Measurements from ENCODE around the gene TAS2R30. TPM values are rescaled to one million over a fixed set of nuclear protein-coding genes. Genes with fewer than 3 reads are reported as not detected.
A peak's percentile ranks its signal among the peaks of the same experiment; 100 is the strongest.

Gene TAS2R30
- under 1 TPM in 1 of 2 donors, not detected in 1; 0.12 TPM for polyA plus RNA-seq

DNA sequence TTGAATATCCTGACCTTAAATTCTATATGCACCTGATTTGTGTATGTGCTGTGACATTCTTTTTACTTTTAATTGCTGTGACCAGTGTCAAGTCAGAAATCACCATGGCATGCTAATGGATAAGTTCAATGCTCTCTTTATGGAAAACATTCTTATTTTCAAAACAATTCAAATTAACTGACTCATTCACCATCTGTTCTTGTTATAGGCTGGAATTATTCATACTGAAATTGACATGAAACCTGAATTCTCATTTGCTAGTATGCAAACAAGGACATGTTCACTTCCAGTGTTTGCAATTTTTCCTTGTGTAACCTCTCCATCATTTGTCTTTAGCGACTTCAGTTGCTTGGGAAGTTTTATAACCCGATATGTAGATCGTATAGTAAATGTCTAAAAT, at the start of gene TAS2R30:
TAS2R30 (minus strand) TSS at position 340 of the 400 bp plus-strand sequence. CDS start 400 bp downstream, outside the sequence.
- 57 to 72% methylated on average over 3 of the region's 3 CpGs for WGBS, 2 donors
- no peaks in the 10 kb centered on the region for H3K9me3 ChIP-seq (ENCODE audit: control insufficient read depth in 2 of 2, insufficient read depth in 1 of 2, low read depth in 1 of 2, low read length in 1 of 2)
- H3K36me3 ChIP-seq (ENCODE audit: control insufficient read depth in 2 of 2, insufficient read depth in 2 of 2, low read length in 1 of 2), result no peaks in the 10 kb centered on the region

DNA sequence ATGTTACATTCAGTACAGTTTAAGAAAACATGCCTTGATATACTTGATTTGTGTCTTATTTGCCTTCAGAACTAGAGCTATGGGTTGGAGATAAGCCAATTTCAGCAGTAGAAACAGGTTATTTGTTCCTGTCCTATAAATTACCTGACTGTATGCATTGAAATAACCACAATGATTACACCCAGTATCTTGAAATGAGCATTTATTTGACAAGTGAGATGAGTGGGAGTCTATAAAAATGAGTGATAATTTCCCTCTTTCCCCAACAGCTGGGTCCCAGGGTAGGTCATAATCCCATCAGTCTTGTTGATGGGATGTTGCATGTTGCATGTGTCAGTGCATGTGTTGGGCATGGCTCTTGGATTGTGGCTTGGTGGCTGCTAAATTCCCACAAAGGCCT, 48.6 kb upstream of the TAS2R30 start:
- H3K27ac ChIP-seq (ENCODE audit: low read depth in 2 of 2, low read length in 1 of 2), result no peak overlapping the region
- no peaks in the 10 kb centered on the region for H3K27me3 ChIP-seq (ENCODE audit: control insufficient read depth in 1 of 2, insufficient read depth in 2 of 2, low read length in 2 of 2)
- no peaks in the 10 kb centered on the region for H3K9me3 ChIP-seq (ENCODE audit: control insufficient read depth in 2 of 2, insufficient read depth in 1 of 2, low read depth in 1 of 2, low read length in 1 of 2)
- H3K4me1 ChIP-seq (ENCODE audit: control insufficient read depth in 2 of 2, insufficient read depth in 2 of 2, low read length in 1 of 2), result peaks cover 0 to 2% of the 10 kb centered on the region in 2 donors
- H3K36me3 ChIP-seq (ENCODE audit: control insufficient read depth in 2 of 2, insufficient read depth in 2 of 2, low read length in 1 of 2), result no peaks in the 10 kb centered on the region
- H3K4me3 ChIP-seq (ENCODE audit: low read depth in 1 of 2, low read length in 2 of 2), result no peak overlapping the region

More for the DNA sequence above, at the start of gene TAS2R30:
- H3K27ac ChIP-seq (ENCODE audit: low read depth in 2 of 2, low read length in 1 of 2), result no peak within 1 kb of the TSS
- no peak within 1 kb of the TSS for H3K4me3 ChIP-seq (ENCODE audit: low read depth in 1 of 2, low read length in 2 of 2)
- no peaks in the 10 kb centered on the region for H3K4me1 ChIP-seq (ENCODE audit: control insufficient read depth in 2 of 2, insufficient read depth in 2 of 2, low read length in 1 of 2)
- H3K27me3 ChIP-seq (ENCODE audit: control insufficient read depth in 1 of 2, insufficient read depth in 2 of 2, low read length in 2 of 2), result no peaks in the 10 kb centered on the region

GRCh38 chr12:11182529-11182928, 48.1 kb upstream of the TAS2R30 start:
- H3K27ac ChIP-seq (ENCODE audit: low read depth in 2 of 2, low read length in 1 of 2), result no peak overlapping the region
- no peaks in the 10 kb centered on the region for H3K27me3 ChIP-seq (ENCODE audit: control insufficient read depth in 1 of 2, insufficient read depth in 2 of 2, low read length in 2 of 2)
- H3K36me3 ChIP-seq (ENCODE audit: control insufficient read depth in 2 of 2, insufficient read depth in 2 of 2, low read length in 1 of 2), result no peaks in the 10 kb centered on the region
- H3K9me3 ChIP-seq (ENCODE audit: control insufficient read depth in 2 of 2, insufficient read depth in 1 of 2, low read depth in 1 of 2, low read length in 1 of 2), result no peaks in the 10 kb centered on the region
- peaks cover 0 to 2% of the 10 kb centered on the region in 2 donors for H3K4me1 ChIP-seq (ENCODE audit: control insufficient read depth in 2 of 2, insufficient read depth in 2 of 2, low read length in 1 of 2)
- no peak overlapping the region for H3K4me3 ChIP-seq (ENCODE audit: low read depth in 1 of 2, low read length in 2 of 2)

DNA sequence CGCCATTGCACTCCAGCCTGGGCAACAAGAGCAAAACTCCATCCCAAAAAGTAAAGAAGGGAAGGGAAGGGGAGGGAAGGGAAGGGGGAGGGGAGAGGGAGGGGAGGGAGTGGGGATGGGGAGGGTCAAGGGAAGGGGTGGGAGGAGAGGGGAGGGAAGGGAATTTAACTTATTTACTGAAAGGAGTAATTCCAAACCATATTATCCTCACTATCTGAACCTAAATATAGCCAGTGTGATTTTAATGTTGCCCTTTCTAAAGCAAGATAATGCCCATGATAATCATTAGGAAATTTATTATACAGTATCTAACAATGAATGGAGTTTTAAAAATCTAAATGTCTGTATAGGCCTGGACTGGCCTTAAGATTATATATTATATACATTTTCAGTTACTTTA, 43.8 kb upstream of the TAS2R30 start:
- H3K36me3 ChIP-seq (ENCODE audit: control insufficient read depth in 2 of 2, insufficient read depth in 2 of 2, low read length in 1 of 2), result no peaks in the 10 kb centered on the region
- WGBS, 2 donors, result 90 to 100% methylated on average over 1 of the region's 1 CpG

GRCh38 chr12:11174022-11174421, 39.6 kb upstream of the TAS2R30 start:
- H3K4me3 ChIP-seq (ENCODE audit: low read depth in 1 of 2, low read length in 2 of 2), result no peak overlapping the region
- no peaks in the 10 kb centered on the region for H3K9me3 ChIP-seq (ENCODE audit: control insufficient read depth in 2 of 2, insufficient read depth in 1 of 2, low read depth in 1 of 2, low read length in 1 of 2)
- H3K36me3 ChIP-seq (ENCODE audit: control insufficient read depth in 2 of 2, insufficient read depth in 2 of 2, low read length in 1 of 2), result no peaks in the 10 kb centered on the region
- H3K4me1 ChIP-seq (ENCODE audit: control insufficient read depth in 2 of 2, insufficient read depth in 2 of 2, low read length in 1 of 2), result peaks cover 0 to 2% of the 10 kb centered on the region in 2 donors
- WGBS, 2 donors, result 90 to 99% methylated on average over 2 of the region's 2 CpGs
- H3K27ac ChIP-seq (ENCODE audit: low read depth in 2 of 2, low read length in 1 of 2), result no peak overlapping the region
- H3K27me3 ChIP-seq (ENCODE audit: control insufficient read depth in 1 of 2, insufficient read depth in 2 of 2, low read length in 2 of 2), result no peaks in the 10 kb centered on the region

More for the DNA sequence above, 43.8 kb upstream of the TAS2R30 start:
- peaks cover 0 to 2% of the 10 kb centered on the region in 2 donors for H3K4me1 ChIP-seq (ENCODE audit: control insufficient read depth in 2 of 2, insufficient read depth in 2 of 2, low read length in 1 of 2)
- no peaks in the 10 kb centered on the region for H3K9me3 ChIP-seq (ENCODE audit: control insufficient read depth in 2 of 2, insufficient read depth in 1 of 2, low read depth in 1 of 2, low read length in 1 of 2)
- no peak overlapping the region for H3K27ac ChIP-seq (ENCODE audit: low read depth in 2 of 2, low read length in 1 of 2)
- H3K4me3 ChIP-seq (ENCODE audit: low read depth in 1 of 2, low read length in 2 of 2), result no peak overlapping the region
- H3K27me3 ChIP-seq (ENCODE audit: control insufficient read depth in 1 of 2, insufficient read depth in 2 of 2, low read length in 2 of 2), result no peaks in the 10 kb centered on the region

DNA sequence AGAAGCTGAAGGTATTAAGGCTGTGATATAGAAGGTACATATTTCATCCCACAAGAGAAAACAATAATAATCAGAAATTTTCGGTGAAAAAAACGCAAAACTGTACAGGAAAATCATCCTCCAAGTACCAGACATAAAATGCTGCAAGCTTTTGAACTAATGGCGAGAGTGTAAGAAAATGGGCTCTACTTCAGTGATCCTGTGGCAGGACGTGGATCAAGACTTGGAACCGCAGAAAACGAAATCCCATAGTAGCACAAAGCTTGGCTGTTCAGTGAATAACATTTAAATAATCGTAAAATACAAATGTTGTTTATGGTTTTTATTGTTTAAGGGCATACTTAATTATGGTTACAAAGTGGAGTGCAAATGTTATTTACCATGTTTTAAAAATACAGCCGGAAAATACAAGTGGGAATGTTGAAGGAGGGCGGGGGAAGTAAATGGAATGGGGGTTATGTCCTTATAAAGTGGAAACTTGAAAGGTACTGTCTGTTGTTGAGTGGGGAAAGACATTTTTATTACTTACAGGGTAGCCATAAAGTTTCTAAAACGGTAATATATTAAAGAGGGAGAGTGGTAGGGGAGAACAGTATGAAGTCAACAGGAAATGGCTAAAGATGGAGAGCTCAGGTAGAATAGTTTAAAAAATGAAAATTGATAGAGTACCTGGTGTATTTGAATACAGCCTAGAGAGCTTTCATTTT, 37.7 kb upstream of the TAS2R30 start:
- Histone ChIP-seq H3K36me3 (ENCODE audit: control insufficient read depth in 2 of 2, insufficient read depth in 2 of 2, low read length in 1 of 2) (no peaks in the 10 kb centered on the region), H3K27me3 (ENCODE audit: control insufficient read depth in 1 of 2, insufficient read depth in 2 of 2, low read length in 2 of 2) (no peaks in the 10 kb centered on the region), H3K4me1 (ENCODE audit: control insufficient read depth in 2 of 2, insufficient read depth in 2 of 2, low read length in 1 of 2) (peaks cover 0 to 2% of the 10 kb centered on the region in 2 donors), H3K27ac (ENCODE audit: low read depth in 2 of 2, low read length in 1 of 2) (peak overlapping the region in 1 of 2 donors; percentile 59), H3K4me3 (ENCODE audit: low read depth in 1 of 2, low read length in 2 of 2) (peak overlapping the region; percentile 37 to 70), H3K9me3 (ENCODE audit: control insufficient read depth in 2 of 2, insufficient read depth in 1 of 2, low read depth in 1 of 2, low read length in 1 of 2) (no peaks in the 10 kb centered on the region)
- WGBS, 2 donors, result 3 to 5% methylated on average over 10 of the region's 10 CpGs

DNA sequence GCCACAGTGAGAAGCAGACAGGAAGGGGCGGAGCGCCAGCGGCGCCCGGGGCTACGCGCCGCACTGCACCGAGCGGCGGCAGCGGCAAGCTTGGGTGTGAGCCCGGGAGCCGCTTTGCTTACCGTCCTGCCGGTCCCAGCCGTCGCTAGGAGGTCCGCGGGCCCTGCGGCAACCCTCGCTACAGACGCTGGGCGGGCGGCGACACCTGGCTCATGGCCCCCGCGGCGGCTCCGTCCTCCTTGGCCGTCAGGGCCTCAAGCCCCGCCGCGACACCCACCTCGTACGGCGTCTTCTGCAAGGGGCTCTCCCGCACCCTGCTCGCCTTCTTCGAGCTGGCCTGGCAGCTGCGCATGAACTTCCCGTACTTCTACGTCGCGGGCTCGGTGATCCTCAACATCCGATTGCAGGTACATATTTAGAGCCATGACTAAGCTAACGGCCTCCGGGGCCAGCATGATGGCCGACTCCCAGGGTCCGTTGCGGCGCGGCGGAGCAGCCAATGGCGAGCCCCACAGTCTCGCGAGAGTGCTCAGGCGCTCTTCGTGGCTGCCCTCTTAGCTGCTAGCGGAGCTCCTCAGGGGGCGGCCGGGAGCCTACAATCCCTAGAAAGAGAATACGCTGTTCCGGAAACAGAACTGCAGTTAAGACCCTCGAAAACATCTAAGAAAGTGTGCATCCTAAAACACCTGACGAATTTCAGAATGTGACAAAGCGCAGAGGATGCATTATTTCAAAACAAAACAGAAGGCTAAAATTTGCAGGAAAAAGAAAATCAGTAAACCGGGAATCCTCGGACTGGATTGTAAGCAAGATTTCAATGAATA, 36.9 kb upstream of the TAS2R30 start, which contains the start of gene SMIM10L1:
SMIM10L1 (plus strand) TSS at position 50 of the 824 bp plus-strand sequence; CDS start at position 213, 163 bp downstream.
- Histone ChIP-seq H3K36me3 (ENCODE audit: control insufficient read depth in 2 of 2, insufficient read depth in 2 of 2, low read length in 1 of 2) (no peaks in the 10 kb centered on the region), H3K27me3 (ENCODE audit: control insufficient read depth in 1 of 2, insufficient read depth in 2 of 2, low read length in 2 of 2) (no peaks in the 10 kb centered on the region), H3K27ac (ENCODE audit: low read depth in 2 of 2, low read length in 1 of 2) (peak within 1 kb of the TSS; percentile 92 to 94), H3K4me1 (ENCODE audit: control insufficient read depth in 2 of 2, insufficient read depth in 2 of 2, low read length in 1 of 2) (peaks cover 0 to 2% of the 10 kb centered on the region in 2 donors), H3K9me3 (ENCODE audit: control insufficient read depth in 2 of 2, insufficient read depth in 1 of 2, low read depth in 1 of 2, low read length in 1 of 2) (no peaks in the 10 kb centered on the region), H3K4me3 (ENCODE audit: low read depth in 1 of 2, low read length in 2 of 2) (peak within 1 kb of the TSS; percentile 70 to 87)
- whole genome bisulfite sequencing, 2 donors, result 0 to 1% methylated on average over 65 to 70 of the region's 70 CpGs

GRCh38 chr12:11170810-11171144, 36.3 kb upstream of the TAS2R30 start:
- Histone ChIP-seq H3K4me1 (ENCODE audit: control insufficient read depth in 2 of 2, insufficient read depth in 2 of 2, low read length in 1 of 2) (peaks cover 0 to 2% of the 10 kb centered on the region in 2 donors), H3K9me3 (ENCODE audit: control insufficient read depth in 2 of 2, insufficient read depth in 1 of 2, low read depth in 1 of 2, low read length in 1 of 2) (no peaks in the 10 kb centered on the region), H3K27me3 (ENCODE audit: control insufficient read depth in 1 of 2, insufficient read depth in 2 of 2, low read length in 2 of 2) (no peaks in the 10 kb centered on the region), H3K36me3 (ENCODE audit: control insufficient read depth in 2 of 2, insufficient read depth in 2 of 2, low read length in 1 of 2) (peaks cover 0 to under 1% of the 10 kb centered on the region in 2 donors), H3K4me3 (ENCODE audit: low read depth in 1 of 2, low read length in 2 of 2) (peak overlapping the region; percentile 70 to 87), H3K27ac (ENCODE audit: low read depth in 2 of 2, low read length in 1 of 2) (peak overlapping the region in 1 of 2 donors; percentile 94)
- WGBS, 2 donors, result 1 to 2% methylated on average over 4 of the region's 4 CpGs

DNA sequence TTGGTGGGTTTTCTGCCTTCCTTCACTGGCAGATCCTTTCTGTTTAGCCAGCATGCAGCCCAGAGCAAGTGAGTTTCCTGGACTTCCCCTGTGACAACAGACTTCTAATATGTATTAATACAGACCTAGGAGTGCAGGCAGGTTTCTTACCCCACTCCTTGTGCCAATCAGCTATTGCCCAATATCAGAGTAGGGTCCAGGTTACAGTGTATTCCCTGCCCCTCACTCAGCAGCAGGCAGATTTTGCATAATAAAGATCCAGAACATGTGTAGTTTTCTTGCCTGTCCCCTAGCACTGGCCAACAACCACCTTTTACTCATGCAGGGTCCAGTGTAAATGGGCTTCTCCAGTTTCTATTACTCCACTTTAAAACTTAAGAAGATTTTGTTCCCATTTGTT, 31.9 kb upstream of the TAS2R30 start:
- H3K9me3 ChIP-seq (ENCODE audit: control insufficient read depth in 2 of 2, insufficient read depth in 1 of 2, low read depth in 1 of 2, low read length in 1 of 2), result no peaks in the 10 kb centered on the region

More for the DNA sequence above, 31.9 kb upstream of the TAS2R30 start:
- Histone ChIP-seq H3K27ac (ENCODE audit: low read depth in 2 of 2, low read length in 1 of 2) (no peak overlapping the region), H3K27me3 (ENCODE audit: control insufficient read depth in 1 of 2, insufficient read depth in 2 of 2, low read length in 2 of 2) (no peaks in the 10 kb centered on the region), H3K36me3 (ENCODE audit: control insufficient read depth in 2 of 2, insufficient read depth in 2 of 2, low read length in 1 of 2) (peaks cover 0 to 2% of the 10 kb centered on the region in 2 donors), H3K4me1 (ENCODE audit: control insufficient read depth in 2 of 2, insufficient read depth in 2 of 2, low read length in 1 of 2) (peaks cover 0 to 2% of the 10 kb centered on the region in 2 donors), H3K4me3 (ENCODE audit: low read depth in 1 of 2, low read length in 2 of 2) (no peak overlapping the region)
